GM19035 (cell line): ENCODE data around the gene KMT2B.

Source experiments
- ATAC-seq: cut with Tn5 transposase; IDR thresholded peaks from one replicate; pipeline ENCODE4 v1.9.1; 2021; ENCODE audit not compliant: unreplicated experiment

The KMT2B gene

DNA sequence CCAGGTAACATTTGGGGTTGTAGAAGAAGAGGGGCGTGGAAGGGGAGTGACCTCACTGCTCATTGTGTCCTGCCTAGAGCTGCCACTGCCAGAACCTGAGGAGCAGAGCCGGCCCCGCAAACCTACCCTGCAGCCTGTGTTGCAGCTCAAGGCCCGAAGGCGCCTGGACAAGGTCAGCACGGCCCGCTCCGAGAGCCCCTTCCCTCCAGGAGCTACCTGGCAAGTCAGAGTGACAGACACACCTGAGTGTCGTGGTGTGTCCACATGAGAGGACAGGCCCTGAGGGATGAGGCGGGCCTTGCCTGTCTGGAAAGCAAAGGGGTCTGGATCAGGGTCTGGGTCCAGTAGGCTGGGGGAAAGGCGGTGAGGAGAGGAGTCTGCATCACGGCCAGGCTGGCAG, 6.8 kb downstream of the KMT2B start:
- ATAC-seq, result no peak

DNA sequence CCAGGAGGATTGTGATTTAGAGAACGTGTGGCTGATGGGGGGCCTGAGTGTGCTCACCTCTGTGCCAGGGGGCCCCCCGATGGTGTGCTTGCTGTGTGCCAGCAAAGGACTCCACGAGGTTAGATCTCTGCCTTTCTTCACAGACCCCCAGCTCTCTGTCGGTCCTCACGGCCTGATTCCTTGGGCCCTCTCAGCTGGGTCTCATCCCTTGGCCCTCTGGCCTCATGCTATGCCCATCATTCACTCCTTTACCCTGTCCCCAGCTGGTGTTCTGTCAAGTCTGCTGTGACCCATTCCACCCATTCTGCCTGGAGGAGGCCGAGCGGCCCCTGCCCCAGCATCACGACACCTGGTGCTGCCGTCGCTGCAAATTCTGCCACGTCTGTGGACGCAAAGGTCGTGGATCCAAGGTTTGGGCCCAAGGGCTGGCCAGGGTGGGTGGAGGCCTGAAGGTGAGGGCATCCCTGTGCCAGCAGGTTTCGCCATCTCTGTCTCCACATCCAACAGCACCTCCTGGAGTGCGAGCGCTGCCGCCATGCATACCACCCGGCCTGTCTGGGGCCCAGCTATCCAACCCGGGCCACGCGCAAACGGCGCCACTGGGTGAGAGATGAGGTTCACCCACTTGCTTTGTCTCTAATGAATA, 7.5 kb downstream of the KMT2B start:
- no peak for ATAC-seq

DNA sequence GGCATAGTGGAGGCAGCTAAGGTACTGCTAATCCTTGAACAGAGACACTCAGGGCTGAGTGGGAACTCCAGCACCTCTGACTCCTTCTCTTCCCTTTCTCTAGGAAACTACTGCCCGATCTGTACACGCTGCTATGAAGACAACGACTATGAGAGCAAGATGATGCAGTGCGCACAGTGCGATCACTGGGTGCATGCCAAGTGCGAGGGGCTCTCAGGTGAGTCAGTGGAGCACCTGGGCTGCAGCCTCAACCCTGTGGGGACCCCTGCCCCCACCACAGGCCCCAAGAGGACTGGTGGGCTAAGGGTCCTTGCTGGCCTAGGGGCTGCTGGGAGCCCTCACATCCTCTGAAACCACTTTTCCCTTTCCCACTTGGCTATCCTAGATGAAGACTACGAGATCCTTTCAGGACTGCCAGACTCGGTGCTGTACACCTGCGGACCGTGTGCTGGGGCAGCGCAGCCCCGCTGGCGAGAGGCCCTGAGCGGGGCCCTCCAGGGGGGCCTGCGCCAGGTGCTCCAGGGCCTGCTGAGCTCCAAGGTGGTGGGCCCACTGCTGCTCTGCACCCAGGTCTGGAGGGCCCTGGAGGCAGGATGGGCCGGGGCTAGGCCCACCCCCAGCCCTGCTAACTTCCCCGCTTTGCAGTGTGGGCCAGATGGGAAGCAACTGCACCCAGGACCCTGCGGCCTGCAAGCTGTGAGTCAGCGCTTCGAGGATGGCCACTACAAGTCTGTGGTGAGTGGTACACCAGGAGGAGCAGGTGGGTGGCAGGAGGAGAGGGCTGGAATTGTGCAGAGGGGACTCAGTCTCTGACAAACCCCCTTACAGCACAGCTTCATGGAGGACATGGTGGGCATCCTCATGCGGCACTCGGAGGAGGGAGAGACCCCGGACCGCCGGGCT, 9.5 kb downstream of the KMT2B start:
- no peak for ATAC-seq

DNA sequence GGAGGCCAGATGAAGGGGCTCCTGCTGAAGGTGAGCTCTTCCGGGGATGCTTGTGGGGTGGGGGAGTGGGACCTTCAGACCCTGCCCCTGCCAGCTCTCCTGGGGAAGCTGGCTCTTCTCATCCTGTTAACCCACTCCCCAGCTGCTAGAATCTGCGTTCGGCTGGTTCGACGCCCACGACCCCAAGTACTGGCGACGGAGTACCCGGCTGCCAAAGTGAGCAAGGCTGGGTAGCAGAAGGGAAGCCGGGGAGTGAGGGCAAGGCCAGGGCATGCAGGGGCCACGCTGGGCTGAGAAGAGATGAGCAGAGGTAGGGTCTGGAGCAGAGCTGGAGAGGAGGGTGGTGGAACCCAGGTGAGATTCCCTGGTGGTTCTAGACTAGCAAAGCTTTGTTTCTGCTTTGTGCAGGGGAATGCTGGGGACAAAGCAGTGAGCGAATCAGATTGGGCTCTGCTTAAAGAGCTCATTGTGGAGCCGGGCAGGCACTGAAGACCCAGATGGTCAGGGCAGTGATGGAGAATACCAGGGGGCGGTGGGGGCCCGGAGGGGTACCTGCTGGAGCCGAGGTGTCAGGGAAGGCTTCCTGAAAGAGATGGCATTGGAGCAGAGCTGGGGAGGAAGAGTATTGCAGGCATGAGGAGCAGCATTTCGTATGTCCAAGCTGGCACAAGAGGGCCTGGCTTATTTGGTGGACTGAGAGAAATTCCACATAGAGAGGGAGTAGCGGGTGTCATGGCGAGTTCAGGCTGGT, 10.3 kb downstream of the KMT2B start:
- no peak for ATAC-seq

DNA sequence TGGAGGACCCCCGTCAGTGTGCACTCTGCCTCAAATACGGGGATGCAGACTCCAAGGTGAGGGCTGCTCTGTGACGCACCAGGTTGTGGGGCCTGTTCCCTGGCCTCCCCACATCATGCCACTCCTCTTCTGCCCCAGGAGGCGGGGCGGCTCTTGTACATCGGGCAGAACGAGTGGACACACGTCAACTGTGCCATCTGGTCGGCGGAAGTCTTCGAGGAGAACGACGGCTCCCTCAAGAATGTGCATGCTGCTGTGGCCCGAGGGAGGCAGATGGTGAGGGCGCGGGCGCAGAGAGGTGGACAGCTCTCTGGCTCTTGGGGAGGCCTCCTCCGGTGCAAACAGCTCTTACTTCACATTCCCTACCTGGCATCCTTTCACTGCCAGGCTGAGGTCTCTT, 11.2 kb downstream of the KMT2B start:
- no peak for ATAC-seq

DNA sequence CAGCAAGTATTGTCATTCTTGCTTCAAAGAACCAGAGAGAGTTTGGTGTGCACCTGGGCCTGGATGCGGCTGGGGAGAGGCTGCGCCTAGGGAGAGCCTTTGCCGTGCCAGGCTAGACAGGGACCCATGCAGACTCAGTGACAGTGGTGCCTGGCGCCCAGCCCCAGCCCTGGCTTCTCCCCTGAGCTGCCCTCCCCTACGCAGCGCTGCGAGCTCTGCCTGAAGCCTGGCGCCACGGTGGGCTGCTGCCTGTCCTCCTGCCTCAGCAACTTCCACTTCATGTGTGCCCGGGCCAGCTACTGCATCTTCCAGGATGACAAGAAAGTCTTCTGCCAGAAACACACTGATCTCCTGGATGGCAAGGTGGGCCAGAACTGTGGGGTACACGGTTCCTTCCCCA, 12.0 kb downstream of the KMT2B start:
- no peak for ATAC-seq

DNA sequence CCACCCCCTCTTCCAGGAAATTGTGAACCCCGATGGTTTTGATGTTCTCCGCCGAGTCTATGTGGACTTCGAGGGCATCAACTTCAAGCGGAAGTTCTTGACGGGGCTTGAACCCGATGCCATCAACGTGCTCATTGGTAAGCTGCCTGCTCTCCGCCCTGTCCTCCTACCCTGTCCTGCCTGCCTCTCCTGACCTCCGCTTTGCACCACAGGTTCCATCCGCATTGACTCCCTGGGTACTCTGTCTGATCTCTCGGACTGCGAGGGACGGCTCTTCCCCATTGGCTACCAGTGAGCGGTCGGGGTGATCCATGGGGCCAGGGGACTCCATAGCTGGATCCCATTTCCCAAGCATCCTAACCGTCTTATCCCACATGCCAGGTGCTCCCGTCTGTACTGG, 12.5 kb downstream of the KMT2B start:
- no peak for ATAC-seq

DNA sequence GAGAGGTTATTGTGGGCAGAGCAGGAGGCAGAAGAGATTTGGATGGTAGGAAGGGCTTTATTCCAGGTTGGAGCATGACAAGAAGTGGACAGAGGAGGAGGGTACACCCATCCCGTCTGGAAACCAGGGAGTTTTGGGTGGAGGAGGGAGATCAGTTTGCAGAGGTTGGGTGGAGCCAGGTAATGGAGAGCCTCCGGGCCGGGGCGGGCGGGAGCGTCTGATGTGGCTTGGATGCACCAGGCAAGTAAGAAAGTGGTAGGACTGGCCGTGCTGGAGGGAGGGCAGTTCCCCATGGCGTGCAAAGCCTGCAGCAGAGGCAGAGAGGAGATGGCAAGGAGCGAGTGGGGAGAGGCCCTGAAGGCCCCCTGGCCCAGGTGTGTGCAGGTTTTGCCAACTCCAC, 13.6 kb downstream of the KMT2B start:
- ATAC-seq, result no peak

DNA sequence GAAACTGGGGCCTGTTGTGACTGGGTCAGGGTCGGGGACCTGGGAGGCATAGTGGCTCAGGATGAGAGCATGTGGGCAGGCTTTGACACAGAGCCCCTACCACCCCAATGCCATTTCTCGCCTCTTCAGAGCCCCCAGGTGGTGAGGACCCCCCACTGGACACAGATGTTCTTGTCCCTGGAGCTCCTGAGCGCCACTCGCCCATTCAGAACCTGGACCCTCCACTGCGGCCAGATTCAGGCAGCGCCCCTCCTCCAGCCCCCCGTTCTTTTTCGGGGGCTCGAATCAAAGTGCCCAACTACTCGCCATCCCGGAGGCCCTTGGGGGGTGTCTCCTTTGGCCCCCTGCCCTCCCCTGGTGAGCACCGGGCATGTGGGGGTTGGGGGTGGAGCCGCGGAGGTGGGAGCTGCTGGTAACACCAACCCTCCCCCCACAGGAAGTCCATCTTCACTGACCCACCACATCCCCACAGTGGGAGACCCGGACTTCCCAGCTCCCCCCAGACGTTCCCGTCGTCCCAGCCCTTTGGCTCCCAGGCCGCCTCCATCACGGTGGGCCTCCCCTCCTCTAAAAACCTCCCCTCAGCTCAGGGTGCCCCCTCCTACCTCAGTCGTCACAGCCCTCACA, 14.1 kb downstream of the KMT2B start:
- no peak for ATAC-seq

DNA sequence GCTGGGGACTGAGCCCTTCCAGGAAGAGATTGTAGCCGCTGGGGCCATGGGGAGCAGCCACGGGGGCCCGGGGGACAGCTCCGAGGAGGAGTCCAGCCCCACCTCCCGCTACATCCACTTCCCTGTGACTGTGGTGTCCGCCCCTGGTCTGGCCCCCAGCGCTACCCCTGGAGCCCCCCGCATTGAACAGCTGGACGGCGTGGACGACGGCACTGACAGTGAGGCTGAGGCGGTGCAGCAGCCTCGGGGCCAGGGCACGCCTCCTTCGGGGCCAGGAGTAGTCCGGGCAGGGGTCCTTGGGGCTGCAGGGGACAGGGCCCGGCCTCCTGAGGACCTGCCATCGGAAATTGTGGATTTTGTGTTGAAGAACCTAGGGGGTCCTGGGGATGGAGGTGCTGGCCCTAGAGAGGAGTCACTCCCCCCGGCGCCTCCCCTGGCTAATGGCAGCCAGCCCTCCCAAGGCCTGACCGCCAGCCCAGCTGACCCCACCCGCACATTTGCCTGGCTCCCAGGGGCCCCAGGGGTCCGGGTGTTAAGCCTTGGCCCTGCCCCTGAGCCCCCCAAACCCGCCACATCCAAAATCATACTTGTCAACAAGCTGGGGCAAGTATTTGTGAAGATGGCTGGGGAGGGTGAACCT, 14.9 kb downstream of the KMT2B start:
- no peak for ATAC-seq

DNA sequence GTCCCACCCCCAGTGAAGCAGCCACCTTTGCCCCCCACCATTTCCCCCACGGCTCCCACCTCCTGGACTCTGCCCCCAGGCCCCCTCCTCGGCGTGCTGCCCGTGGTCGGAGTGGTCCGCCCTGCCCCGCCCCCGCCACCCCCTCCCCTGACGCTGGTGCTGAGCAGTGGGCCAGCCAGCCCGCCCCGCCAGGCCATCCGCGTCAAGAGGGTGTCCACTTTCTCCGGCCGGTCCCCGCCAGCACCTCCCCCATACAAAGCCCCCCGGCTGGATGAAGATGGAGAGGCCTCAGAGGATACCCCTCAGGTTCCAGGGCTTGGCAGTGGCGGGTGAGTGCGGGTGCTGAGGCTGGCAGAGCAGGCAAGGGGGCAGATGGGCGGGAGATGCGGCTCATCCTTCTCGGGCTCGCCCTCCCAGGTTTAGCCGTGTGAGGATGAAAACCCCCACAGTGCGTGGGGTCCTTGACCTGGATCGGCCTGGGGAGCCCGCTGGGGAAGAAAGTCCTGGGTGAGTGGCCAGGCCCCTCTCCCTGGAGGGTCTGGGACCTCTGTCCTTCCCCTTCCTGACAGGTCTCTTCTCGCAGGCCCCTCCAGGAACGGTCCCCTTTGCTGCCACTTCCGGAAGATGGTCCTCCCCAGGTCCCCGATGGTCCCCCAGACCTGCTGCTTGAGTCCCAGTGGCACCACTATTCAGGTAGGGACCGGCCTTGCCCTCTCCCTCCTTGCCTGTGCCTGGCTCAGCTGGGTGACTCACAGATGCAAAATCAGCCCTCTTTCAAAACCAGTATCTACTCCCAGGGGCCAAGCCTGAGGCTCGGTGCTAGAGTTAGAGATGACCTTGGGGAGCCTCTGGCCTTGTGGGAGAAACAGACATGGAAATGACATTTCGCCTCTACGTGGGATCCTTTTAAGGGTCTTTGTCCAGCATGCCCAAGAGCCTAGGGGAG, 15.7 kb downstream of the KMT2B start:
- ATAC-seq, result no peak

DNA sequence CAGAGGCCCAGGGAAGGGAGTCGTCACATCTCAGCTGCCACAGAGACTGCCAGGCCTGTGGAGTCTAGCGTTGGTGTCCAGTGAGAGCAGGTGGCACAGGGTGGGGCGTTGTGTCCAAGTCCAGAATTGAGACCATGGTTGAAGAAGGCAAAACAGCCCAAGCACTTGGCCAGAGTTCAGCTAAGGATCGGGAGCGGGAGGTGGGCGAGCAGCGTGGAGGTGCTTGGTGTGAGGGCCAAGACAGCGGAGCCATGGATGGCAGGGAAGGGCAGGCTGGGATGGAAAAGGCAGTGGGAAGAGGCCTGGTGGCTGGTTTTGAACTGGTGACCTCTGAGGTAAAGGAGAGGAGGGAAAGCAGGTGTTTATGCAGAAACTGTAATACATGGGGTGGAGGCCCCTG, 16.5 kb downstream of the KMT2B start:
- ATAC-seq, result no peak

DNA sequence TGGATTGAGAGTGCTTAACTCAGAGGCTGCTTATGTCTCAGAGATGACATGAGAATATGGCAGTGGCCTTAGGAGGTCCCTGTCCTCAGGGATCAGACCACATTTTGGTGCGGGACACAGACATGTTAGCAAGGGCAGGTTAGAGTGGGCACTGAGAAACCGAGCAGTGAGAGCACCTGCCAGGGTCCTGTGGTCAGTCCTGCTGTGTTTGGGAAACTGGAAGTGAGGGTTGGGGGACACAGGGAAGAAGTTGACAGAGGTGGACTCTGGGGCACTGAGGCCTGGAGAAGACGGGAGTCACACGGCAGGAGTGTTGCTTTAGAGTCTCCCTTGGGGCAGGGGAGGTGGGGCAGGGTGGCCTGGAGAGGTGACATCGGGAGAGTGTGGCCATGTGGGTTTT, 17.1 kb downstream of the KMT2B start:
- no peak for ATAC-seq

DNA sequence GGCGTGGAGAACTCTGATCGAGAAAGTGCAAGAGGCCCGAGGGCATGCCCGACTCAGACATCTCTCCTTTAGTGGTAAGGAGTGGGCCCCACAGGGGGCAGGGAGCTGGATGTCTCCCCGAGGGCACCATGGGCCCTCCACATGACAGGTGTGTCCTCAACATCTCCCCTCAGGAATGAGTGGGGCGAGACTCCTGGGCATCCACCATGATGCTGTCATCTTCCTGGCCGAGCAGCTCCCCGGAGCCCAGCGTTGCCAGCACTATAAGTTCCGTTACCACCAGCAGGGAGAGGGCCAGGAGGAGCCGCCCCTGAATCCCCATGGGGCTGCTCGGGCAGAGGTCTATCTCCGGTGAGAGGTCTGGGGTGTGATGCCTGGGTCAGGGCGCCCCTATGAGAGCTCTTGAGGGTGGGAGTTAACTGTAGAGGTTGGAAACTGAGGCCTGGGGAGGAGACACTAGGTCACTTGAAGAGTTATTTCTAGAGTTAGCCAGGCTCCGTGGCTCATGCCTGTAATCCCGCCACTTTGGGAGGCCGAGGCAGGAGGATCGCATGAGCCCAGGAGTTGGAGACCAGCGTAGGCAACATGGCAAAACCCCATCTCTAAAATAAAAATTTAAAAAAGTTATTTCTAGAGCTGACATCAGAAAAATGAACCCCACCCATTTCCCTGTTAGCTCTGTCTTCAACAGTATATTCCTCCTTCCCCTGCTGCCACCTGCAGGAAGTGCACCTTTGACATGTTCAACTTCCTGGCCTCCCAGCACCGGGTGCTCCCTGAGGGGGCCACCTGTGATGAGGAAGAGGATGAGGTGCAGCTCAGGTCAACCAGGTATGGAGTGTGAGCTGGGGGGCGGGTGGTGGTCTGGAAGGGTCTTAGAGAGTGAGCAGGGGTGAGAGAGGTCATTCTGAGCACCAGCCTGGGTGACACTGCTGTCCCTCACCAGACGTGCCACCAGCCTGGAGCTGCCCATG, 19.4 kb downstream of the KMT2B start:
- no peak for ATAC-seq

DNA sequence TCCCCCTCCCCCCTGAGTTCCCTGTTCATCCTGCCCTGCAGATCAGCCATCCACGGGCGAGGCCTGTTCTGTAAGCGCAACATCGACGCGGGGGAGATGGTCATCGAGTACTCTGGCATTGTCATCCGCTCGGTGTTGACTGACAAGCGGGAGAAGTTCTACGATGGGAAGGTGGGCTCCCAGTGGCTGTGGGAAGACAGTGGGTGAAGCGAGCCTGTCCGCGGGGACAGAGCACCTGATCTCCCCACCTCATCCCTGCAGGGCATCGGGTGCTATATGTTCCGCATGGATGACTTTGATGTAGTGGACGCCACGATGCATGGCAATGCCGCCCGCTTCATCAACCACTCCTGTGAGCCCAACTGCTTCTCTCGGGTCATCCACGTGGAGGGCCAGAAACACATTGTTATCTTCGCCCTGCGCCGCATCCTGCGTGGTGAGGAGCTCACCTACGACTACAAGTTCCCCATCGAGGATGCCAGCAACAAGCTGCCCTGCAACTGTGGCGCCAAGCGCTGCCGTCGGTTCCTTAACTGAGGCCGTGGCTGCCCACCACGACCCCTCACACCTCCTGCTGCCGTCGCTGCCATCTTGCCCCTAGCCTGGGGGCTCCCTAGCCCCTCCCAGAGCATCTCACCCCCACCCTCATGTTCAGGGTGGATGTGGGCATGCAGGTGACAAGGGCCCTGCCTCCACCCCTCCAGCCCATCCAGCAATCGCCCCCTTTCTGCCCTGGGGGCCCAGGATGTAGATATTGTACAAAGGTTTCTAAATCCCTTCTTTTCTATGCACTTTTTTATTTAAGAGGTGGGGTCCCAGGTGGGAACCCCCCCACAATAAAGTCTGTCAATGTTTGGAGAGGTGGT, 20.5 kb downstream of the KMT2B start:
- no peak for ATAC-seq

DNA sequence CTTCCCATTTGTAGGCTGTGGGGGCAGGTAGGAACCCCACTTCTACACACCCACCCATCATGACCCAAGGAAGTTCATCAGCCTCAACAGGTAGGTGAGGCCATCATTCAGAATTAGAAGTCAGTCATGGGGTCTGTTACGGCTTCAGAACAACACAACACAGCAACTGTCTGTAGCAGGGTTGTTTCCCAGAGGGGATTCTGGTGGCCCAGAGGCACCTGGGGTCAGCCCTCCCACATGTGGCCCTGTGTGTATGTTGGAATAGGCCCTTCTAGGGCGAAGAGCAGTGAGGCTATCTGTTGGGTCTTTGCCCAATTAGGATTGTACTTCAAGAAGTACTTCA, 21.1 kb downstream of the KMT2B start:
- no peak for ATAC-seq

DNA sequence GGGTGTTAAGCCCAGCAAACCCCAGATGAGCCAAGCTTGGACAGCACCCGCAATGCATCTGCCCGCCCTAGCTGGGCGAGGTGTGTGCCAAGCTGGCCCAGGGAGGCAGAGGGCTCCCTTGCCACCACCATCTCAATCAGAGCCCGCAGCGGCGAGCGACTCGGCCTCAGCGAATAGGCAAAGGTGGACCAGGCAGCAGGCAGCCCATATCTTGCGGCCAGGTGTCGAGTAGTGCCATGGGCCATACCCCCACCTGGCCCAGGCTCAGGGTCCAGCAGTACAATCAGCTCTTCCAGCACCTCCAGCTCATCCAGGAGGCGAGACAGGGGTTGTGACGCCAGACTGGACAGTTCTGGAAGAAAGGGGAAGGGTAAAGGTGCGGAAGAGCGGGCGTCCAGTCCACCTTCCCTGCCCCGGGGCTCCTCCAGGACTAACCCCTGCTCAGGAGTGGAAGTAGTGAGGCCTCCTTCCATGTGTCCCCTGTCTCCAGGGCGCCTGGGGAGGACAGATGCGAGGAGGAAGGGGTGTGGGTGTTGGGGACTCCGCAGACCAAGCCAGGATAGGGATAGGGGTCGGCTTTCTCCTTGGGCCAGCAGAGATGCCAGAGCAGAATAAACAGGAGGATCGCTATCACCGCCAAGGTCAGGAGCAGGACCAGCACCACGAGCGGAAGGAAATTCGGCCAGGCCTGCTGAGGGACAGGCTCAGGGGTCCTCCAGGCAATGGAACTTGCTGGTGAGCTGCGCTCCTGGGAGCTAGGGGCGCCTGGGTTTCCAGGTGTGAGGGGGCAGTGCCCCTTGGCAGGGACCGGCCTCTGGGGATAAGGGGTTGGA, 21.7 kb downstream of the KMT2B start:
- no peak for ATAC-seq
